Fibroblast of the aortic adventitia (primary cell): ENCODE results near the gene CALY. TPM values are rescaled to one million over a fixed set of nuclear protein-coding genes. Genes with fewer than 3 reads are reported as not detected.

Source experiments
- DNase-seq: peaks from one replicate; pipeline ENCODE4 v3.0.0-alpha.2; 2010; ENCODE audit warnings: low read depth
- H3K4me3 ChIP-seq: 2 replicates; pipeline ENCODE4 v1.5.1; 2011; ENCODE audit warnings: low read depth, mild to moderate bottlenecking, control low read depth, low read length, moderate library complexity
- total RNA-seq: library from RNA; depleted of rRNA; stranded (reverse); fragments of >200 nt; gene quantifications from 2 replicates; pipeline ENCODE4 v1.2.3, GENCODE V29; 2012; ENCODE audit warnings: low replicate concordance
- TF ChIP-seq, protein P1 (sequence below): IDR thresholded peaks from 2 replicates; pipeline ENCODE4 v1.5.1; 2011; ENCODE audit warnings: mild to moderate bottlenecking, low read length, control low read depth, inconsistent platforms; ENCODE audit not compliant: insufficient read depth

CALY gene
- total RNA-seq, 1 donor: not detected

DNA sequence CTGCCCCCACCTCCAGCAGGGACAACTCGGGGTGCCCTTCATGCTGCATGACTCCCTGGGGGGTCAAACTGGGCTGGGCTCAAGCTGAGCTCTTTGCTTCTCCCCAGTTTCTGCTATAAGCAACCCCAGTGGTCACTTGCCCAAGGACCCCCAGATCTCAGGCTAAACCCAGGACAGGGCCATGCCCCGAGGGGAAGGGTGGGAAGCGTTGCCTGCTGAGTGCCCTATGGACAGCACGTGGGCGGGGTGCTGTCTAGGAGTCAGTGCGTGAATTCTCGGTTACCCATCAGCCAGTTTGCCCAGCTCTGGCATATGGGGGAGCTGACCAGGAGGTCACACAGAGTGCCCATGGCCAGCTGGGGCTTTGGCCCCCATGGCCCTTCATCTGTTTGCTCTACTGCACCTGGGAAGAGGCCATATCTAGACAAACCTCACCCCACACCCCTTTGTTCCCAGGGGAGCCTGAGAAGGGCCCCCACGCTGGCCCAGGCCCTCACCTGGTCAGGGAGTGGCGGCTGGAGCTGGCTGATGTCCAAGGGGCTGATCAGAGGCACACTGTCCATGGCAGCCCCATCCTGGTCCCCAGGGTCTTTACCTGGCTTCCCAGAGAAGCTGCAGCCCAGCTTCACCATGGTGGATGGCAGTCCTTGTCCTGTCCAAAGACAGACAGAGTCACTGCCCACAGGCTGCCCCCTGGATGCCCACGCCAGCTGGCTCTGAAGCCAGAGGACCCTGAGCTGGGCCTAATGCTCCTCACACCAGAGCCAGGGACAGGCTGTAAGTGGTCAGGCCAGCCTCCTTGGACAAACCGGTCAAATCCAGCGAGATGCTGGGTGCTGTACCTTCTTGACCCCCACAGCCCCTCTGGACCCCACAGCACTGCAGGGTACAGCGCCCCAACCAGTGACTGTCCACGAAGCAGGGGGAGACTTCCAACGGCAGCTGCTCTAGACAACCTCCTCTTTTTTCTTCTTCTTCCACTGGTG is 8.0 kb downstream of the CALY start:
- no peak for DNase-seq
- TF ChIP-seq, protein P1, sequence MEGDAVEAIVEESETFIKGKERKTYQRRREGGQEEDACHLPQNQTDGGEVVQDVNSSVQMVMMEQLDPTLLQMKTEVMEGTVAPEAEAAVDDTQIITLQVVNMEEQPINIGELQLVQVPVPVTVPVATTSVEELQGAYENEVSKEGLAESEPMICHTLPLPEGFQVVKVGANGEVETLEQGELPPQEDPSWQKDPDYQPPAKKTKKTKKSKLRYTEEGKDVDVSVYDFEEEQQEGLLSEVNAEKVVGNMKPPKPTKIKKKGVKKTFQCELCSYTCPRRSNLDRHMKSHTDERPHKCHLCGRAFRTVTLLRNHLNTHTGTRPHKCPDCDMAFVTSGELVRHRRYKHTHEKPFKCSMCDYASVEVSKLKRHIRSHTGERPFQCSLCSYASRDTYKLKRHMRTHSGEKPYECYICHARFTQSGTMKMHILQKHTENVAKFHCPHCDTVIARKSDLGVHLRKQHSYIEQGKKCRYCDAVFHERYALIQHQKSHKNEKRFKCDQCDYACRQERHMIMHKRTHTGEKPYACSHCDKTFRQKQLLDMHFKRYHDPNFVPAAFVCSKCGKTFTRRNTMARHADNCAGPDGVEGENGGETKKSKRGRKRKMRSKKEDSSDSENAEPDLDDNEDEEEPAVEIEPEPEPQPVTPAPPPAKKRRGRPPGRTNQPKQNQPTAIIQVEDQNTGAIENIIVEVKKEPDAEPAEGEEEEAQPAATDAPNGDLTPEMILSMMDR: no peak
- no peak overlapping the region for H3K4me3 ChIP-seq

DNA sequence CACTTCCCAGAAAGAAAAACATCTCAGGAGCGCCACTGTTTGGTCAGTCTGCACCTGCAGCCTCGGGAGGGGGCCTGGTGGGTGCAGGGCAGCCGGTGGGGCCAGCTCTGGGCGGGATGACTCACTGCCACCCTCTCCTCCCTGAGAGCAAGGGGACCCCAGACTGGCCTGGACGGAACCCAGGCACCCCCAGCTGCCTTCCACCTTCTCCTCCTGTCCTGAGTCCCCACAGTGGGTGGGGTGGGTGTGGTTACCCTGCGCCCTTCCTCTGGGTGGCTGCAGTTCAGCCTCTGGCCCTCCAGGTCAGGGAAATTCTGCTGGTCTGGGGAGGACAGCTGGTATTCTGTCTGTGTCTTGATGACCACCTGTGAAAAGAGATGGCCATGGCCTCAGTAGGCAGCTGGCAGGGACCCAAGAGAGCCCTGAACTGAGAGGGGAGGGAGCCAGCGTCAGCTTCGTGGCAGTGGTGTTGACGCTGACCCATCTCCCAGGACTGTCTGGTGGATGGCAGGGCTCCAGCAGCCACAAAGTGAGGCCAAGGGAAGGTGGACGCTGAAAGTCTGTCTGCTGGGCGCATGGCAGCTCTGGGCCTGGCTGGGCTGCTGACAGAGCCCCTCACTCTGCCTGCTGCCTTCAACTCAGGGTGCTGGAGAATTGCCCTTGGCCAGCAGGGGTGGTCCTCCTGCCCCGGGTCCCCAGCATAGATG is 8.9 kb downstream of the CALY start:
- DNase-seq: no peak
- TF ChIP-seq, protein P1: no peak
- H3K4me3 ChIP-seq: no peak overlapping the region

DNA sequence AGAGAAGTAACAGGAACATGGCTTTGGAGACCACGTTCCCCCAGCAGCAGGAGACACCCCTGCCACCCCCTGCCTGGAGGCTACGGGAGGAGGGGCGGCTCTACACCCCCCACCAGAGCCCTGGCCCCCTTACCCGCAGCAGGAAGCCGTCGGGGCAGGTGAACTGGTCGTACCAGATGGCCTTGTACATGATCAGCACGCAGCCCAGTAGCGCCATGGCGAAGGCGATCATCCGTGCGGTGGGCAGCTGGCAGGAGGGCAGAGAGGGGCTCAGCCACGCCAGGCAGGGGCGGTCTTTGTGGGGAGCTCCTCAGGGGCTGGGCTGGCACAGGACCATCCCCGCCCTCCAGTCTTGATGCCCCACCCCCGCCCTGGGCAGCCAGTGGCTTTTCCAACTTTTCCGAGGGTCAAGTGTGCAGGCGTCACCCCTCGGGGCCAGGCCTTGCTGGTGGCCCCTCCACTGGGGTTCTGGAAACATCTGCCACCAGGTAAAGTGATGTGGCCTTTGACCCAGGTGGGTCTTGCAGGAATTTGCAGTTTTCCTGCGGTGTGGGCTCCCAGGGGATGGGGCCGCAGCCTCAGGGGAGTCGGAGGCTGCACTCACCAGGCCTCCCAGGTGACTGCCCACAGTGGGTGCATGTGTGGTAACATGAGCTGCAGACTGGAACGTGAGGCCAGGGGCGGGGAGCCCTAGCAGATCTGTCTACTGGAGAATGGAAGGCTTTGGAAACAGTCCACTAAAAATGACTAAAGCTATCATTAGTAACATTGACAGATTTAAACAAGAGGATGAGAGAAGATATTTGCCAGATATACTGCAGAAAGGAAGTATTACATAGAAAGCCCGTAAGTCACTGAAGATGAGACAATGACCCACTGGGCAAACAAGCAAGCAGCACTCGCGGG is 9.7 kb downstream of the CALY start:
- DNase-seq: peak; percentile 26
- H3K4me3 ChIP-seq: no peak overlapping the region
- TF ChIP-seq, protein P1: no peak

DNA sequence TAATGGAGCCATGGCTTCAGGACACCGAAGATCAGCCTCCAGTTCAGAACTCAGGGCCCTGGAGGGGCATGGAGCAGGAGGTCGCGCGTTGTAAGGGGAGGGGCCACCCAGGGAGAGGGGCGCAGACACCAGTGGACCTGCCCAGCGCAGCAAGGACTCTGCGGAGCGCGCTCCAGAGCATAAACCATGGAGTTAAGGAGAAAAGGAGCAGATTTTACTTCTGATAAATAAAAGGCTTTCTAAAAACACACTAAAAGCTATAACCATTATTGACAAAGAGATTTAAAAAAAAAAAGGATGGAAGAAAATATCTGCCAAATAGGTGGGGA is 10.5 kb downstream of the CALY start:
- no peak for DNase-seq
- TF ChIP-seq, protein P1: no peak
- H3K4me3 ChIP-seq: no peak overlapping the region

DNA sequence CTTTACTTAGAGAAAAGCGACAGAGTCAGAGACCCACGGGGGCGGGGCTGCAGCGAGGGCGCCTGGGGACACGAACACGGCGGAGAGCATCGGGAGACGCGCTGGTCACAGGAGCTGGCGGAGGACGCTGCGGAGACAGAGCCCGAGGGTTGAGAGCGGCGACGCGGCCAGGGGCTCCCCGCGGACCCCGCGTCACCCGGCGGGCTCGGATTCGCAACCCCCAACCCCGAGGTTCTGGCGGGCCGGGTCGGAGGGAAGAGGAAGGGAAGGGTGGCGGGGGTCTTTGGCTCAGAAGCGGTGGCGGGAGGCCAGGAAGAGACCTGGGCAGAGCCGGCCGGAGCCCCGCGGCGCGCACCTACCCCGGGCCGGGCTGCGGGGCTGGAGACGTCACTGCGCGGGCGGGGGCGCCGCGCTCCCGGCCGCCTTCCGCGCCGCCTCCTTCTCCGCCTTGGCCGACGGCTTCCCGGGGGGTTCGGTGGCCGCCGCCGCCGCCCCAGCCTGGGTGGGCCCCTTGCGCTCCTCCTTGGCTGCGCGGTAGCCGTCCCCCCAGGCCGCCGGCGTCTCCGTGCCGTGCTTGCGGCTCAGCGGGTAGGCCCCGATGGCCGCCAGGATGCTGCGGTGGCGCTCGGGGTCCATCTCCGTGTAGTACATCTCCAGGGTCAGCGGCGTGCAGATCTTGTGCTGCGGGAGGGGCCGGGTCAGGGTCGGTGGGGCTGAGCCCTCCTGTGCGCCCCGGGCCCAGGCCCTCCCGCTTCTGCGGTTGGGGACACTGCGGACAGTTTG is 11.1 kb downstream of the CALY start:
- no peak for DNase-seq
- H3K4me3 ChIP-seq: peak overlapping the region; percentile 35
- TF ChIP-seq, protein P1: no peak

DNA sequence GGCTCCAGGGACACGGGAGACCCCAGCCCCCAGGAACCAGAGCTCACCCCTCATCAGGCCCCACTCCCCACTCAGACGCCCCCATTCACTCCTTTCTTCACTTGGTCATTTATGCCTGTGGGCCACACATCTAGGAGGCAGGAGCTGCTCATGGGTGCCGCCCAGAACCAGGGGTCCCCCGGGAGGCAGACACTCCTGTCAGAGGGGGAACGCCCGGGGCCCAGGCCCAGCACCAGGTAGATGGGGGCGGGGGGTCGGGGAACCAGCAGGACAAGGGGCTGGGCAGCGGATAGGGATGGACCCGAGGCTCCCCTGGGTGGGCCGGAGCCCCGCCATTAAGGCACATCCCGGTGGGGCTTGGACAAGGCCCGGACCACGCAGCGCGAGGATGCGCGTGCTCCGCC is 11.8 kb downstream of the CALY start:
- TF ChIP-seq, protein P1: no peak
- DNase-seq: no peak
- H3K4me3 ChIP-seq: no peak overlapping the region
